ENCODE data around the gene INSM2.

Gene INSM2, protein sequence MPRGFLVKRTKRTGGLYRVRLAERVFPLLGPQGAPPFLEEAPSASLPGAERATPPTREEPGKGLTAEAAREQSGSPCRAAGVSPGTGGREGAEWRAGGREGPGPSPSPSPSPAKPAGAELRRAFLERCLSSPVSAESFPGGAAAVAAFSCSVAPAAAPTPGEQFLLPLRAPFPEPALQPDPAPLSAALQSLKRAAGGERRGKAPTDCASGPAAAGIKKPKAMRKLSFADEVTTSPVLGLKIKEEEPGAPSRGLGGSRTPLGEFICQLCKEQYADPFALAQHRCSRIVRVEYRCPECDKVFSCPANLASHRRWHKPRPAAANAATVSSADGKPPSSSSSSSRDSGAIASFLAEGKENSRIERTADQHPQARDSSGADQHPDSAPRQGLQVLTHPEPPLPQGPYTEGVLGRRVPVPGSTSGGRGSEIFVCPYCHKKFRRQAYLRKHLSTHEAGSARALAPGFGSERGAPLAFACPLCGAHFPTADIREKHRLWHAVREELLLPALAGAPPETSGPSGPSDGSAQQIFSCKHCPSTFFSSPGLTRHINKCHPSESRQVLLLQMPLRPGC

DNA sequence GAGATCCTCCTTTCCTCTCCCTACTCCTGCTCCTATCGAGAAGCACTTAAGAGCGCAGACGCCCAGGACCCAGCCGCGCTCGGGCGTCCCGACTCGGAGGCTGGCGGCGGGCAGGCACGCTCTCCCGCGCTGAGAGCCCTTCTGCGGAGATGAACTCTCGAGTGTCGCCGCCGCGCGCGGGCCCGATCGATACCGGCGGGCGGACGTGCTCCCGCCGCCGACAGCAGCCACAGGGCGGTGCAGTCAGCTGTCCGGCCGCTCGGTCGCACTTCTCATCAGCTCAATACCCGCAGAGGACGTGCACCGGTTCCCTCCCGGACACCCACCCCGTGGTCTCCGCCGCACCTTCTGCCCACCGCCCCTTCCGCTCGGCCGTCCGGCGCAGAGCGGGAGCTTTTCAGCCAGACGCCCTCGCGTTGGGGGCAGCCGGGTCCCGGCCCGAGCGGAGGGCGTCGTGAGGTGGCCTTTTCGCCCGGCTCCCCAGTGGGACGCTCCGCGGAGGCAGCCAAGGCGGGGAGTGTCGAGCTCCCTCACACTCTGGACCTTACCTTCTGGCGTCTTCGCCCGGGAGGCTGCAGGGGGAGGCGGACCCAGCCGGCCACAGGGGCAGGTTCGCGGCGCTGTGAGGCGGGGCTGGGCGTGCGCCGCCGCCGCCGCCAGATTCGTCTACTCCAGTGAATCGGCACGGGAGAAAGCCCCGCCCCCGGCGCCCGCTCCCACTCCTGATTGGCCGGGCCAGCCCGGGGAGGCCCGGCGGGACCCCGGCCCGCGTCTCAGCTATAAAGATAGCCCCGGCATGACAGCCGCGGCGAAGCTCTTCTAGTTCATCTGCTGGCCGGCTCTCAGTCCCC is at the start of gene INSM2:
TSS of gene INSM2 (plus strand) at position 808 of the 851 bp plus-strand sequence. CDS start 89 bp downstream, outside the sequence.
- TF ChIP-seq REST (IDR thresholded peaks at IDR 0.05; ENCODE audit: low read depth) (0 out of 2 replicates have a peak, but pooled peaks have one; percentile 10), CREB1 (IDR thresholded peaks at IDR 0.05; ENCODE audit: low read depth) (no peak), FOXM1 (IDR thresholded peaks at IDR 0.05; ENCODE audit: borderline replicate concordance, low read depth) (no peak)
- TF ChIP-seq, protein P1, sequence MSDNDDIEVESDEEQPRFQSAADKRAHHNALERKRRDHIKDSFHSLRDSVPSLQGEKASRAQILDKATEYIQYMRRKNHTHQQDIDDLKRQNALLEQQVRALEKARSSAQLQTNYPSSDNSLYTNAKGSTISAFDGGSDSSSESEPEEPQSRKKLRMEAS (IDR thresholded peaks at IDR 0.05): peak; percentile 78

DNA sequence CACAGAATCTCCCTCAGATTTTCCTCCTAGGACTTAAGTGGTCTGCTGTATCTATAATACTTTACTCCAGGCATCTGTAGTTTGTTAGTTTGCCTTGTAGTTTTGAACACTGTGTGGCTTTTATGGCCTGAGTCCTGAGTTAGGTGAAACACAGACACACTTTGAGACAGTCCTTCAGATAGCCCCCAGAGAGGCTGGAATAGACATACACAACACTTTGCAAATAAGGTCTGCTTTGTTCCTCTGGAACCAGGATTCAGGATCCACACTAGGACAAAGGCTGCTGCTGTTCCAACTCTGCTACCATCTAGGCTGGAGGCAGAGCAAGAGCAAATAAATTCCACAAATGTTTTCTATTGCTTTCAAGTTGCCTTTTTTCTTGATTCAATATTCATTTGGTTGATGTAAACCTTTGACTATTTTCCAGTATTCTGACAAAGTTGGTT is 41.4 kb upstream of the INSM2 start:
- no peak for TF ChIP-seq NFIC (IDR thresholded peaks at IDR 0.05)

GRCh38 chr14:35495278-35495677 is 38.7 kb upstream of the INSM2 start:
- no peak for TF ChIP-seq CEBPB (IDR thresholded peaks at IDR 0.05)
- TF ChIP-seq EP300 (IDR thresholded peaks at IDR 0.05; ENCODE audit: borderline replicate concordance): no peak
- TF ChIP-seq, protein P1 (IDR thresholded peaks at IDR 0.05): no peak

- no peak for TF ChIP-seq TCF12 (IDR thresholded peaks at IDR 0.05; ENCODE audit: low read depth)
- no peak for TF ChIP-seq FOXM1 (IDR thresholded peaks at IDR 0.05; ENCODE audit: borderline replicate concordance, low read depth)
Measured at GRCh38 chr14:35499180-35499579, 34.8 kb upstream of the INSM2 start.

DNA sequence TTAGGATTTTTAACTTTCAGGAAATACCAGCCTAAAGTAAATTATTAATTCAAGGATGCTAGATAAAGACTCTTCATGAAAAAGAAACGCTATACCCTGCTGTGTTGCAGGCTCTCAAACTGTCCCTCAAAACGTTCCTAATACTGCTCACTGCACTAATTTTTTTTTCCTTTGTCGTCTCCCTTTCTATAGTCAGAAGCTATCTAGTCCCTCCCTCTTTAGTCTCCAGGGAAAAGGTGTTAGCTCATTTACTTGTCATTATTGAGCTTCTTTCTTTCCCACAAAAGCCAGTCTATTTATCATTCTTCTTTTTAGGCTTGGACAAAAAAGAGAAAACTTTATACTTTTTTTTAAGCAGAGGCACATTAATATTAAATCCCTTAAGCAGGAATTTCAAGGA is 30.3 kb upstream of the INSM2 start:
- TF ChIP-seq TCF12 (IDR thresholded peaks at IDR 0.05; ENCODE audit: low read depth): no peak
- no peak for TF ChIP-seq TEAD4 (IDR thresholded peaks at IDR 0.05)
- TF ChIP-seq CREB1 (IDR thresholded peaks at IDR 0.05; ENCODE audit: low read depth): no peak
- TF ChIP-seq EGR1 (IDR thresholded peaks at IDR 0.05): no peak
- no peak for TF ChIP-seq EP300 (IDR thresholded peaks at IDR 0.05; ENCODE audit: borderline replicate concordance)
- TF ChIP-seq CEBPB (IDR thresholded peaks at IDR 0.05): no peak
- no peak for TF ChIP-seq ZBTB7A (IDR thresholded peaks at IDR 0.05; ENCODE audit: low read depth)
- TF ChIP-seq, protein P1 (IDR thresholded peaks at IDR 0.05): no peak
- TF ChIP-seq, protein P2, sequence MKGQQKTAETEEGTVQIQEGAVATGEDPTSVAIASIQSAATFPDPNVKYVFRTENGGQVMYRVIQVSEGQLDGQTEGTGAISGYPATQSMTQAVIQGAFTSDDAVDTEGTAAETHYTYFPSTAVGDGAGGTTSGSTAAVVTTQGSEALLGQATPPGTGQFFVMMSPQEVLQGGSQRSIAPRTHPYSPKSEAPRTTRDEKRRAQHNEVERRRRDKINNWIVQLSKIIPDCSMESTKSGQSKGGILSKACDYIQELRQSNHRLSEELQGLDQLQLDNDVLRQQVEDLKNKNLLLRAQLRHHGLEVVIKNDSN (IDR thresholded peaks at IDR 0.05): no peak
- no peak for TF ChIP-seq TAF1 (IDR thresholded peaks at IDR 0.05; ENCODE audit: low read depth)
- no peak for TF ChIP-seq FOXM1 (IDR thresholded peaks at IDR 0.05; ENCODE audit: borderline replicate concordance, low read depth)
- TF ChIP-seq YY1 (IDR thresholded peaks at IDR 0.05; ENCODE audit: low read depth): no peak
- no peak for TF ChIP-seq RAD21 (IDR thresholded peaks at IDR 0.05; ENCODE audit: low read depth)
- TF ChIP-seq REST (IDR thresholded peaks at IDR 0.05; ENCODE audit: low read depth): no peak

DNA sequence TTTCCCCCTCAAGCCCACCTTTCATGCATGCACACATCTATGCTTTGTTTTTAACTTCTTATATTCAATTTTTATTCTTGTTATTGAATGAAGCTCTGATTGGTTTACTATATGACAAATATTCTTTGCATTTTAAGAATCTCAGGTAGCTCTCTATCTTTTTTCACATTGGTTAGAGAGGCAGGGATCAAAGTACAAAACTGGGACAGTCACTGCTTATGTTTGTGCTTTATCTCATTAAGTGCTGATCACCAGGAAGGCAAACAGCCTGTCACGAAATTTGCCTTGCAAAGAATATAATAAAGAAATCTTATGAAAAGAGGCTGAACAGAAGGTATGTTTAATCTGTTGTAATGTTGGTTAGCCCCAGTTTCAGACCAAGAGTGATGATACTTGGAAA is 29.7 kb upstream of the INSM2 start:
- TF ChIP-seq YY1 (IDR thresholded peaks at IDR 0.05; ENCODE audit: low read depth): no peak
- no peak for TF ChIP-seq ZBTB7A (IDR thresholded peaks at IDR 0.05; ENCODE audit: low read depth)
- no peak for TF ChIP-seq REST (IDR thresholded peaks at IDR 0.05; ENCODE audit: low read depth)
- TF ChIP-seq CEBPB (IDR thresholded peaks at IDR 0.05): no peak
- TF ChIP-seq, protein P1 (IDR thresholded peaks at IDR 0.05): no peak
- no peak for TF ChIP-seq NFIC (IDR thresholded peaks at IDR 0.05)
- TF ChIP-seq CREB1 (IDR thresholded peaks at IDR 0.05; ENCODE audit: low read depth): no peak
- no peak for TF ChIP-seq TEAD4 (IDR thresholded peaks at IDR 0.05)
- TF ChIP-seq, protein P2 (IDR thresholded peaks at IDR 0.05): no peak
- no peak for TF ChIP-seq EGR1 (IDR thresholded peaks at IDR 0.05)
- no peak for TF ChIP-seq FOXM1 (IDR thresholded peaks at IDR 0.05; ENCODE audit: borderline replicate concordance, low read depth)
- TF ChIP-seq TCF12 (IDR thresholded peaks at IDR 0.05; ENCODE audit: low read depth): no peak
- no peak for TF ChIP-seq EP300 (IDR thresholded peaks at IDR 0.05; ENCODE audit: borderline replicate concordance)
- no peak for TF ChIP-seq RAD21 (IDR thresholded peaks at IDR 0.05; ENCODE audit: low read depth)
- TF ChIP-seq TAF1 (IDR thresholded peaks at IDR 0.05; ENCODE audit: low read depth): no peak

Measured in Ishikawa (cell line).